HG03064 (cell line): ENCODE results near the gene HASPIN.
"Not testable (repeated sequence)": the region's sequence is repeated elsewhere in the genome, so short reads cannot be mapped to it uniquely, and the experiment has no call there.

ENCODE experiments used
- ATAC-seq: cut with Tn5 transposase; IDR thresholded peaks from one replicate; pipeline ENCODE4 v1.9.1; 2021; ENCODE audit warnings: low read depth; ENCODE audit not compliant: unreplicated experiment

Gene HASPIN

GRCh38 chr17:3734911-3735276, 11.2 kb downstream of the HASPIN start:
- not testable (repeated sequence) for ATAC-seq

DNA sequence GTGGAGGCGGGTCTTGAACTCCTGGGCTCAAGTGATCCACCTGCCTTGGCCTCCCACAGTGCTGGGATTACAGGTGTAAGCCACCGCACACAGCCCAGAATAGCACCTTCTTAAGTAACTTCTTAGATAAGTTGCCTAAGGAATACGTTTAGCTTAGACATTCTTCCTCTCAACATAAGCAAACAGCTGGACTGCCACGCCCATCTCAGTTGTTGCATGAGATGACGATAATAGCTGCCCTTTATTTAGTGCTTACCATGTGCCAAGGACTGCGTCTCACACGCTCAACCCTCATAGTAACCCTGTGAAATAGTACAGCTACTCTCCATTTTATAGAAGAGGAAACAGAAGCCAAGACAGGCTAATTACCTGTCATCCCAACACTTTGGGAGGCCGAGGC, 11.8 kb downstream of the HASPIN start:
- no peak for ATAC-seq

DNA sequence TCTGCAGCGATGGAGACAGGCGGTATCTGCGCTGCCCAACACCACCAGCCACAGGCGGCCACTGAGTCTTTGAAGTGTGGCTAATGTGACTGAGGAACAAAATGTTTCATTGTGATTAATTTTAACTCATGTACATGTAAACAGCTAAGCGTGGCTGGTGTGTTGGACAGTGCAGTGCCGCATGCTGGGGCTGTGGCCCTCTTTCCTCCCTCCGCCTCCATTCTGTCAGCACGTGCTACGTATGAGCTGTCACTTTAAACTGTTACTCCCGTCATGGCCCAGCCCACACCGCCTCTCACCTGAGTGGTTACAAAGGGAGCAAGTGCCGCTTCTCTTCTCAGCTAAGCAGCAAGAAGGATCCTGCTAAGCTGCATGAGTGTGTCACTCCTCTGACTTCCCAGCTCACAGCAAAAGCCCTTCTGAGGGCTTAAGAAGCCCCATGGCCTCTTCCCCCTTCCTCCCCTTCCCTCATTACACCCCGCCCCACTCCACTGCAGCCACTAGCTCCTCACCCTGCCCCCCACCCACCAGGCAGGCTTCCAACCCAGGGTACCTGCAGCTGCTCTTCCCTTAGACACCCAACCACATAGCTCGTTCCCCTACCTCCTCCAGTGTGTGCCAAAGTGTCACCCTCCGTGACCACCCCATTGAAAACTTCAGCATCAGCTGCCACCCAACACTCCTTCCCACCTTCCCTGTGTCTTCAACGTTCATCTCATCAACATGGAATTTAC, 15.0 kb downstream of the HASPIN start:
- ATAC-seq = no peak

DNA sequence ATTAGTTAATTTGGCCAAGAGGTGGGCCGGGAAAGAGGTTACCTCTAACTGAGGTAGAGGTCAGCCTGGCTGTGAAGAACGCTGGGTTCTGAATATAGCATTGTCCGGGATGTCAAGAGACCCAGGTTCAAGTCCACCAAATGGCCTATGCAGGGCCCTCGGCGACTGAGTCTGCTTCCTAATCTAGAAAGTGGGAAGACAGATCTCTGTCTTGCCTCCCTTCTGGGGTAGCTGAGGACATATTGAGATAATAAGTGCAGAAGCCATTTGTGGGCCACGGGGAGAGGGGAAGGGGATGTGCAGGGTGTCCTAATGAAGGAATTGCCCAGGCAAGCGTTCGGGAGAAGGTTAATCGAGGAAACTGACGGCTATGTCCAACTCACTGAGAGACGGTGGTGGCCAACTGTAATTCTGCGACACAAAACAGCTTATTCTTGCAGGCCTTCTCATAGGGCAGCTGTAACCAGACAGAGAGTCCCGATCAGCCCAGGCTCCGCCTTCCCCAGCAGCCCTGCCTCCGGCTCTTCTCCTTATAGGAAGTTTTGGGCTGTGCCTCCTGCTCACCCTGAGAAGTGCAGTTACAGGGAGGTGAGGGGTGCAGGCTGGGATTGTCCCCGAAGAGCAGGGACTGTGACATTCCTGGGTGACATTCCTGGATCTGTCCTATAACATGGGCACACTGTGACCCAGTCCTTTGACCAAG, 15.9 kb downstream of the HASPIN start:
- no peak for ATAC-seq

GRCh38 chr17:3740611-3741073, 16.9 kb downstream of the HASPIN start:
- no peak for ATAC-seq

DNA sequence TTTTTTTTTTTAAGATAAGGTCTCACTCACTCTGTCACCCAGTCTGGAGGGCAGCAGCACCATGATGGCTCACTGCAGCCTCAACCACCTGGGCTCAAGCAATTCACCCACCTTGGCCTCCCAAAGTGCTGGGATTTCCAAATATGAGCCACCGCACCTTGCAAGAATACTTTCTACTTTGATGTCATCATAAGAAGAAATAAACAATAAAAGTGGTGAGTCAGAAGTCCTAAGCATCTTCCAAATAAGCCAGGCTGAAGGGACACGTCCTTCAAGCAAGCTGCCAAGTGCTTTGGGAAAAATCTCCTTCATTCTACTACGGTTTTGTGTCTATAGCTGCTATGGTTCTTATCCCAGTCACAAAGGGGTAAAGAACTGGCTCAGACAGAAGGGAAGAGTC, 20.3 kb downstream of the HASPIN start:
- no peak for ATAC-seq

- ATAC-seq = no peak
Measured at GRCh38 chr17:3745071-3745470, 21.4 kb downstream of the HASPIN start.

DNA sequence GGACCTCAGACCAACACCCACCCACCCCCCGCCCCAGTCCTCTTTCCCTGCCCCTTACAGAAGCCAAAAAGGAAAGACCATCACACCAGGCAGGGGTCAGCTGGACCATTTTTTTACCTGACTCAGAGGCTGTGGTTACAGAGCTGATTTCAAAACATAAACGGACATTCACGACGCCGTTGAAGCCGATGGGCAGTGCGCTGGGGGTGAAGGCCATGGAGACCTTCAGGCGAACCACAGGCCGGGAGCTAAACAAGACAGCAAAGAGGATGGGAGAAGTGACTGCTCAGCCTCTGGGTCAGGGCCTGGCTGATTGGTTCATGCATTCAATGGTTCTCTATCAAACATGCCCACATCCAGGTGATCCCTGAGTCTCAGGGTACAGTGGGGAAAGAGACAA, 24.1 kb downstream of the HASPIN start:
- ATAC-seq = no peak

- ATAC-seq = no peak
Measured at GRCh38 chr17:3748576-3748975, 24.9 kb downstream of the HASPIN start.

DNA sequence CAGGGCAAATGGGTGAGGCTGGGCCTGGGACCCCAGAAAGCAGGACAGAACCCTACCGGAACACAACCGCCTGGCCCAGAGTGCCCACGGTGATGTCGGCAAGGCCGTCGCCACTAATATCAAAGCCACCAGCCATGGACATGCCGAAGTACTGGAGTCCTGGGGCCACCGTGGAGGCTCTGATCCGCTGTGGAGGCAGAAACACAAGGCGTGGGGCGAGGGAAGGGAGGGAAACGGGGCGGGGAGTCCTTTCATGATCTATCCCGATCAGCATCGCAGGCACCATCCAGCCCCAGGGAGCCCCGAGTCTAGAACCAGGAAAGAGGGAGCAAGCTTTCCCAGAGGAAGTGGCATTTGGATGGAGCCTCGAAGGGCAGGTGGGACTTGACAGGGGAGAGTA, 26.6 kb downstream of the HASPIN start:
- no peak for ATAC-seq

- no peak for ATAC-seq
Measured at GRCh38 chr17:3750926-3751325, 27.2 kb downstream of the HASPIN start.

DNA sequence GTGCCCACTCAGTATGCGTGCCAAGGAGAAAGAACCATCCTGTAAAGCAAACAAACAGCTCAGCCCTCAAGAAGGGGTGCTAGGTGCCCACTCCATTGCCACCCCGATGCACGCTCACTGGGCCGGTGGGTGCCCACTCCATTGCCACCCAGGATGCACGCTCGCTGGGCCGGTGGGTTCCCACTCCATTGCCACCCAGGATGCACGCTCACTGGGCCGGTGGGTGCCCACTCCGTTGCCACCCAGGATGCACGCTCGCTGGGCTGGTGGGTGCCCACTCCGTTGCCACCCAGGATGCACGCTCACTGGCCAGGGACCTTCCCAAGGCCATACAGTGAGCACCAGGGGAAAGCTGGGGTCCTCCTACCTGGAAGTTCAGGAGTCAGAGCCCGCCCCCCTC, 28.1 kb downstream of the HASPIN start:
- ATAC-seq = no peak

GRCh38 chr17:3753624-3754023, 29.9 kb downstream of the HASPIN start:
- ATAC-seq = no peak

DNA sequence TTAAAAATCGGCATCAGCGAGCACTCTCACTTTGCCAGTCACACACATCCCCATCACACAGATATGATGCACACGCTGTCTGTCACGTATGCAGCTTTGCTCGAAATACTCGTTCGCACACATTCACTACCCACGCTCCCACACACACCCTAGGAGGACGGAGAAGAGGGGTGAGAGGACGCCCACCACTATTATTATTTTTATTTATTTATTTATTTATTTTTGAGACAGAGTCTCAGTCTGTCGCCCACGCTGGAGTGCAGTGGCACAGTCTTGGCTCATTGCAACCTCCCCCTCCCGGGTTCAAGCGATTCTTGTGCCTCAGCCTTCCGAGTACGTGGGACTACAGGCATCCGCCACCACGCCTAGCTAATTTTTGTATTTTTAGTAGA, 30.4 kb downstream of the HASPIN start:
- ATAC-seq = no peak

DNA sequence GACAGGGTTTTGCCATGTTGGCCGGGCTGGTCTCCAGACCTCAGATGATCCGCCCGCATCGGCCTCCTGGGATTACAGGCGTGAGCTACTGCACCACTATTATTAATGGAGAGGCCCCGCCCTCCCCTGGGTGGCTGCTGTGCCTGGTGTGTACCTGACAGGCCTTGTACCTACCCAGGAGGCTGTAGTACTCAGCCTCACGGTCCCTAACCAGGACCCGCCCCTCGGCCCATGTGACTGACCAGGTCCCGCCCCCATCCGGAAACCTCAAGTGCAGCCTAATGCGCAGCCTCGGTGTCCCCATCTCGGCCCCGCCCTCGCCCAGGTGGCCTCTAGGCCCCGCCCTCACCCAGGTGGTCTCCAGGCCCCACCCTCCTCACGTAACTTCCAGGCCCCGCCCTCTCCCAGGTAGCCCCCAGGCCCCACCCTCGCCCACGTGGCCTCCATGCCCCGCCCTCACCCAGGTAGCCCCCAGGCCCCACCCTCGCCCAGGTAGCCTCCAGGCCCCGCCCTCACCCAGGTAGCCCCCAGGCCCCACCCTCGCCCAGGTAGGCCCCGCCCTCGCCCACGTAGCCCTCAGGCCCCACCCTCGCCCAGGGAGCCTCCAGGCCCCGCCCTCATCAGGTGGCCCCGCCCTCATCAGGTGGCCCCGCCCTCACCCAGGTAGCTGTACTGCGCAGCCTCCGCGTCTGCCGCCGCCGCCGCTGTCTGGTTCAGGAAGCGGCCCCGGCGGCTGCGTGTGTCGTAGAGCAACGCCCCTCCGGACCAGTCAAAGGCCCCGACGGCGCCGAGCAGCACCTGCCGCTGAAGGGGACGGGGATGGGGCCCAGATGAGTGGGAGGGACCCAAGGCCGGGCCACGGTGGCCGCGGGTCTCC, 31.0 kb downstream of the HASPIN start:
- no peak for ATAC-seq

DNA sequence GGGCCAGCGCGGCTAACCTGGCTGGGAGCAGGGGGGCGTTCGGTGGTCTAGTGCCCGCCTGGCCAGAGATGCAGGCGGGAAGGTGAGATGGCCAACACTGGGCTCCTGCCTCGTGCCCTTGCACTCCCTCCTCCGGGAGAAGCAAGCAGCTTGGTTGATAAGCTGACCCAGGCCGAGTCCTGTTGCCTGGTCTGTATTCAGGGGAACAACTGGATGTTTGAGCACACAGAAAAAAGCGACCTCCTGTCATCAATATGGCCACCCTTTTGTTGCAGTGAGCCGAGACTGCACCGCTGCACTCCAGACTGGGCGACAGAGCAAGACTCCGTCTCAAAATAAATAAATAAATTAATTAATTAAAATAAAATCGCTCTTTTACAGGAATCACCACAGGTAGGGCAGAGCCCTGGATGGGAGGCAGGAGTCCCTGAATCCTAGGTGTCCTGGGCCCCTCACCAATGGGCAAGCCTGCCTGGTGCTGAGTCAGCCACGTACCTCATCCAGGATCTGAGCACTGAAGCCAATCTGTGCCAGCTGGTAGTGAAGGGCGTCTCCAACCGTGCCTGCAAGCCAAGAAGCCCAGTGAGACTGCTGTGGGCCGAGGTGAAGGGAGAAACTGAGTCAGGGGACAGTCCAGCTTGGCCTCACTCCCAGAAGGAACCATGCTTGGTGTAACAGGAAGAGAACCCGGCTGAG, 31.8 kb downstream of the HASPIN start:
- no peak for ATAC-seq

DNA sequence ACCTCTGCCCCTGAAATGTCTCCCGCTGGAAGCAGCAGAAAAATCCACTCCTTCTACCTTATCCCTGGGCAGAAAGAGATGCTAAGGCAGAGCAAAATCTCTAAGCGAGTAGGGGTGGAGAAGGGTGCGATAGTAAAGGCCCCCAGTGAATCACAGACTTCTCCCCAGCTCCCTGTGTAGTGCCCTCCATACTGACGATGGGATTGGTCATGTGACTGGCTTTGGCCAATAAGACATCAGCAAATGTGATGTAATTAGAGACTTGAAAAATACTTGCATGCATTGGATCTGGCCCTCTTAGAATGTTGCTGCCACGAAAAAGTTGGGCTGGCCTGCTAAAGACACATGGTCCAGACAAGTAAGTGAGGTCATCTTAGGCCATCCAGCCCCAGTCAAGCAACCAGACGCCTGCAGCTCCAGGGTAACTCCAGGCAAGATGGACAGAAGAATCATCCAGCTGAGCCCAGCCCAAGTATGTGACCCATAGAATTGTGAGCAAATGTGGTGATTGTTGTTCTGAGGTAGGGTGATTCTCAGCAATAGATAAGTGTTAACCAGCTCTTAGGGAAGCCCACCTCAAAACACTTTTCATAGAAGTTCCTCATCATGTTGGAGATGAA, 36.0 kb downstream of the HASPIN start:
- no peak for ATAC-seq

GRCh38 chr17:3761036-3761917, 37.6 kb downstream of the HASPIN start:
- no peak for ATAC-seq

- ATAC-seq = no peak
Measured at GRCh38 chr17:3761918-3762380, 38.2 kb downstream of the HASPIN start.
